Heart left ventricle (tissue), 13 donors: ENCODE measurements around the gene GCH1.

Experiments
- POLR2A ChIP-seq, 2 donors: fragments of 450-650 bp; IDR thresholded peaks; one replicate each; pipeline ENCODE4 v1.6.1; 2017; ENCODE audit warnings: antibody characterized with exemption in 2 of 2, mild to moderate bottlenecking in 2 of 2, moderate library complexity in 2 of 2
- TF ChIP-seq, protein P1 (sequence below), 12 donors: fragments of 200-600 bp; sonication (generic) in 4 of 12; IDR thresholded peaks; one replicate each; pipeline versions ENCODE4 v1.5.0 to v1.8.0; 2018 to 2022; ENCODE audit warnings: antibody characterized with exemption in 12 of 12, mild to moderate bottlenecking in 5 of 12
- donor health status: ischemic (EF 13 %, LVEDD 7.1; RV severe dilation, severe dysfunction).
- donor health status: DM: no; HTN: yes; CAD: no.
- donor health status: DM: no; HTN: no; CAD: no.
- donor health status: ischemic (EF 25% LVEDD 6.9; RV normal size, moderate dysfunction).
- donor health status: ischemic (EF 25% LVEDD 5.7; RV mildly dilated, moderate dysfunction).
- donor health status: ischemic (EF 35%, LVEDD 5.7; RV mildly dilated, moderate dysfunction).
- donor health status: nonischemic (EF 11% LVEDD 7.7; RV severe dilation, severe dysfunction).
- donor health status: DM: yes; HTN: yes; CAD: no.
- donor health status: PGD.
- donor health status: ischemic (EF 29% LVEDD 5.4; RV normal size, mild dysfunction).
- donor health status: nonischemic (EF 23%, LVEDD 6.1; RV moderate dilation, normal function).

DNA sequence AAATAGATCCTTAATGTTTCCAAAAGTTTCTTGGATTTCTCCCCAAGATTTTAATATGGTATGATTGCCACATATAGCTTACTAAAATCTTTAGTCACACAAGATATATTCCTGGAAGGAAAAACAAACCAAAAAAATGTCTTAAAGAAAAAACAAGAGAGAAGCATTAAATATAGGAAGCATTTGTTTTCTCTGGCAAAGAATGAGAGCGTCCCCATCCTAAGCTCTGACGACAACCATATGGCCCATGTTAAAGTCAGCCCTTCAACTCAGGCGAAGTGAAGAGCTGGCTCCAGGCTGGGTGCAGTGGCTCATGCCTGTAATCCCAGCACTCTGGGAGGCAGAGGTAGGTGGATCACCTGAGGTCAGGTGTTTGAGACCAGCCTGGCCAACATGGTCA, 35.6 kb downstream of the GCH1 start:
- TF ChIP-seq, protein P1, sequence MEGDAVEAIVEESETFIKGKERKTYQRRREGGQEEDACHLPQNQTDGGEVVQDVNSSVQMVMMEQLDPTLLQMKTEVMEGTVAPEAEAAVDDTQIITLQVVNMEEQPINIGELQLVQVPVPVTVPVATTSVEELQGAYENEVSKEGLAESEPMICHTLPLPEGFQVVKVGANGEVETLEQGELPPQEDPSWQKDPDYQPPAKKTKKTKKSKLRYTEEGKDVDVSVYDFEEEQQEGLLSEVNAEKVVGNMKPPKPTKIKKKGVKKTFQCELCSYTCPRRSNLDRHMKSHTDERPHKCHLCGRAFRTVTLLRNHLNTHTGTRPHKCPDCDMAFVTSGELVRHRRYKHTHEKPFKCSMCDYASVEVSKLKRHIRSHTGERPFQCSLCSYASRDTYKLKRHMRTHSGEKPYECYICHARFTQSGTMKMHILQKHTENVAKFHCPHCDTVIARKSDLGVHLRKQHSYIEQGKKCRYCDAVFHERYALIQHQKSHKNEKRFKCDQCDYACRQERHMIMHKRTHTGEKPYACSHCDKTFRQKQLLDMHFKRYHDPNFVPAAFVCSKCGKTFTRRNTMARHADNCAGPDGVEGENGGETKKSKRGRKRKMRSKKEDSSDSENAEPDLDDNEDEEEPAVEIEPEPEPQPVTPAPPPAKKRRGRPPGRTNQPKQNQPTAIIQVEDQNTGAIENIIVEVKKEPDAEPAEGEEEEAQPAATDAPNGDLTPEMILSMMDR (IDR thresholded peaks at IDR 0.05): no peak
- TF ChIP-seq POLR2A (IDR thresholded peaks at IDR 0.05): no peak
